NCI-H526 (cell line): Measurements from ENCODE around the gene SCAMP4.

Source experiments
- DNase-seq, 2 experiments: peaks; one replicate each; lab custom pipeline; 2025; lab: John Stamatoyannopoulos, UW

Gene SCAMP4

GRCh38 chr19:1912760-1913505, 7.7 kb downstream of the SCAMP4 start:
- no peak for DNase-seq

- no peak for DNase-seq
These were observed 8.8 kb downstream of the SCAMP4 start for GRCh38 chr19:1913781-1914577.

- DNase-seq, result no peak
These were observed 9.7 kb downstream of the SCAMP4 start for GRCh38 chr19:1914826-1915341.

- no peak for DNase-seq
These were observed 11.9 kb downstream of the SCAMP4 start for GRCh38 chr19:1917146-1917545.

GRCh38 chr19:1917926-1918325, 12.7 kb downstream of the SCAMP4 start:
- no peak for DNase-seq

- DNase-seq, result no peak
These were observed 13.8 kb downstream of the SCAMP4 start for GRCh38 chr19:1918975-1919374.

- DNase-seq, result no peak
These were observed 15.4 kb downstream of the SCAMP4 start for GRCh38 chr19:1920644-1921043.

- DNase-seq, result no peak
These were observed 16.1 kb downstream of the SCAMP4 start for GRCh38 chr19:1921326-1921725.

- DNase-seq, result no peak
These were observed 16.6 kb downstream of the SCAMP4 start for GRCh38 chr19:1921825-1922224.

GRCh38 chr19:1922803-1923202, 17.6 kb downstream of the SCAMP4 start:
- DNase-seq, result no peak

- no peak for DNase-seq
These were observed 18.1 kb downstream of the SCAMP4 start for GRCh38 chr19:1923319-1923718.

GRCh38 chr19:1924320-1924961, 19.2 kb downstream of the SCAMP4 start:
- DNase-seq, result no peak

- DNase-seq, result no peak
These were observed 20.3 kb downstream of the SCAMP4 start for GRCh38 chr19:1925544-1925943.

- peak in 1 of 2 experiments; percentile 80 for DNase-seq
These were observed 24.0 kb downstream of the SCAMP4 start for GRCh38 chr19:1929021-1929742.

GRCh38 chr19:1931445-1931844, 26.2 kb downstream of the SCAMP4 start:
- no peak for DNase-seq

- no peak for DNase-seq
These were observed 27.2 kb downstream of the SCAMP4 start for GRCh38 chr19:1932395-1932794.

- no peak for DNase-seq
These were observed 28.0 kb downstream of the SCAMP4 start for GRCh38 chr19:1933244-1933643.

- no peak for DNase-seq
These were observed 28.7 kb downstream of the SCAMP4 start for GRCh38 chr19:1933942-1934341.

- peak in 1 of 2 experiments; percentile 34 for DNase-seq
These were observed 30.4 kb downstream of the SCAMP4 start for GRCh38 chr19:1935484-1936208.

GRCh38 chr19:1936430-1936829, 31.2 kb downstream of the SCAMP4 start:
- DNase-seq, result no peak

GRCh38 chr19:1936916-1937610, 31.9 kb downstream of the SCAMP4 start:
- no peak for DNase-seq
